Activated T-cell treated with anti-CD3 and anti-CD28 coated beads for 24 hours (primary cell): ENCODE results near the gene LORICRIN.

Experiments used
- DNase-seq: peaks from one replicate; pipeline ENCODE4 v3.0.0-alpha.2; 2020; ENCODE audit warnings: low read depth

The LORICRIN gene

GRCh38 chr1:153306303-153307220 is 47.1 kb downstream of the LORICRIN start:
- DNase-seq, result no peak

DNA sequence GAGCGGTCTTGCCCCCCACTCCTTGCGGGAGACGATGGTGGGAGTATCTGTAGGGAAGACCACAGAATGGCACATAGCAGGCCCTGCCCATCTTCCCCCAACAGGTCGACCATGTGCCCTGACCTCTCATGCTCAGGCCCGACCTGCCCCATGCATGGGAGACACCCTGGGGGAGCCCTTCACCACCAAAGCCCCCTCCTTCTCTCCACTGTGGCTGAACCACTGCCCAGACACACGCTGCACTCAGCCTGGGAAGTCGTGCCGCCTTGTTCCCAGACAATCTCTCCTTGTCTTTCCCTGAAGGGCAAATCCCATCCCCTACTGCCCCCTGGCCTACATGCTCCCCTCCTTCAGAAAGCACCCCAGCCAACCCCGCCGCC is 47.7 kb downstream of the LORICRIN start:
- DNase-seq, result no peak

- DNase-seq, result no peak
Observed at GRCh38 chr1:153308540-153308939, 49.1 kb downstream of the LORICRIN start.

DNA sequence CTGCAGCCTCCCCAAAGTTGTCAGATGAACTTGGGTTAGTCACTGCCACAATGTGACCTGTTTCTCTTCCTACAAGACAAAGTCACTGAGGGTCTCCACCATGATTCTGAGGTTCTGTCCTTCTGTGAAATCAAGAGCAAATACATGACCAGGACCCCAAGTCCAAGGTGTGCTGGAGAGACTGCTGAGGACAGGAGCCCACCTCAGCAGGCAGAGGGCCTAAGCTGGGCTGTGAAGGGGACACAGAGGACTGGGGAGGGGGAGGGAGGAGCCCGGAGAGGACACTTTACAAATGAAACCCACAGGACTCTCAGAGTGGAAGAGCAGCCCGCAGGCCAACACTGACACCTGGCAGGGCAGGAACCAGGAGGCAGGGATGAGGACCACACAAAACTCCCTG is 50.0 kb downstream of the LORICRIN start:
- no peak for DNase-seq

- no peak for DNase-seq
Observed at GRCh38 chr1:153310526-153310925, 51.0 kb downstream of the LORICRIN start.
